LNCaP clone FGC (cell line): ENCODE data around the gene DSG2.

Experiments
- DNase-seq: peaks from one replicate; pipeline ENCODE4 v3.0.0-alpha.2; 2011; ENCODE audit warnings: low read depth
- H3K4me3 ChIP-seq: 2 replicates; pipeline ENCODE4 v1.5.1; 2011; ENCODE audit warnings: mild to moderate bottlenecking, low read depth, low read length, control low read depth
- CTCF ChIP-seq: IDR thresholded peaks from 2 replicates; pipeline ENCODE4 v1.5.1; 2012; ENCODE audit warnings: mild to moderate bottlenecking; ENCODE audit not compliant: control insufficient read depth, insufficient read depth; ENCODE audit errors: extremely low read depth

Gene DSG2

GRCh38 chr18:31565345-31565744 lies 67.4 kb downstream of the DSG2 start:
- TF ChIP-seq CTCF: no peak
- DNase-seq: no peak
- H3K4me3 ChIP-seq: no peak overlapping the region

- H3K4me3 ChIP-seq: no peak overlapping the region
- DNase-seq: no peak
- peak; percentile 18; the same call in 1 of the 2 replicates for TF ChIP-seq CTCF
These were observed 68.0 kb downstream of the DSG2 start for GRCh38 chr18:31565782-31566512.

GRCh38 chr18:31566576-31567306 lies 68.8 kb downstream of the DSG2 start:
- H3K4me3 ChIP-seq: no peak overlapping the region
- TF ChIP-seq CTCF: no peak
- DNase-seq: no peak

- no peak overlapping the region for H3K4me3 ChIP-seq
- DNase-seq: no peak
- no peak for TF ChIP-seq CTCF
These were observed 74.4 kb downstream of the DSG2 start for GRCh38 chr18:31572368-31572767.

- TF ChIP-seq CTCF: no peak
- no peak overlapping the region for H3K4me3 ChIP-seq
- DNase-seq: no peak
These were observed 75.1 kb downstream of the DSG2 start for GRCh38 chr18:31573051-31573450.

- H3K4me3 ChIP-seq: no peak overlapping the region
- no peak for DNase-seq
- TF ChIP-seq CTCF: no peak
These were observed 76.4 kb downstream of the DSG2 start for GRCh38 chr18:31574359-31574758.
